ENCODE measurements around the gene GRIN3B. TPM values are rescaled to one million over a fixed set of nuclear protein-coding genes. Genes with fewer than 3 reads are reported as not detected.

Gene GRIN3B
- total and polyA plus RNA-seq, 7 experiments from 2014 or later = 0.10 to 0.56 (median 0.19) TPM; not detected in 4

GRCh38 chr19:974564-975257 is 25.5 kb upstream of the GRIN3B start:
- intact Hi-C loops (cut with micrococcal nuclease) = no loop called here
- H3K27me3 ChIP-seq (ENCODE audit: control insufficient read depth in 2 of 2, insufficient read depth in 2 of 2, low read length in 2 of 2) = no peaks in the 10 kb centered on the region
- H3K36me3 ChIP-seq (ENCODE audit: control insufficient read depth in 2 of 3, insufficient read depth in 3 of 3, low read length in 3 of 3) = peaks cover 0 to 9% (median 0%) of the 10 kb centered on the region in 3 experiments
- Mint-ChIP-seq H3K27me3 (no peaks in the 10 kb centered on the region), H3K36me3 (peaks cover 4 to 19% (median 13%) of the 10 kb centered on the region in 5 donors), H3K4me3 (no peak overlapping the region), H3K4me1 (no peaks in the 10 kb centered on the region), H3K9me3 (peaks cover 0 to 6% (median 5%) of the 10 kb centered on the region in 11 donors), H3K27ac (no peak overlapping the region)
- H3K4me3 ChIP-seq (ENCODE audit: low read length) = no peak overlapping the region
- H3K9me3 ChIP-seq (ENCODE audit: control insufficient read depth in 2 of 3, low read length in 3 of 3) = peaks cover 0 to 13% (median 6%) of the 10 kb centered on the region in 3 experiments
- no peaks in the 10 kb centered on the region for H3K4me1 ChIP-seq (ENCODE audit: control insufficient read depth in 2 of 2, insufficient read depth in 2 of 2, low read length in 2 of 2)
- CTCF ChIA-PET = no interaction called here
- no peak for ATAC-seq
- POLR2A ChIA-PET = no interaction called here
- DNase-seq = no peak
- H3K27ac ChIP-seq (ENCODE audit: low read depth, low read length) = no peak overlapping the region

- no peak overlapping the region for H3K27ac Mint-ChIP-seq
- DNase-seq (no peak), ATAC-seq (no peak)
- POLR2A ChIA-PET = interaction anchor here (1.2 kb wide), 1 partner anchor 52 kb away, joined by 4 read pairs; no protein-coding TSS in a partner anchor
- no peak overlapping the region for H3K4me3 Mint-ChIP-seq
- Histone ChIP-seq H3K36me3 (ENCODE audit: control insufficient read depth in 2 of 3, insufficient read depth in 3 of 3, low read length in 3 of 3) (no peaks in the 10 kb centered on the region), H3K4me1 (ENCODE audit: control insufficient read depth in 2 of 2, insufficient read depth in 2 of 2, low read length in 2 of 2) (no peaks in the 10 kb centered on the region), H3K4me3 (ENCODE audit: low read length) (no peak overlapping the region), H3K27me3 (ENCODE audit: control insufficient read depth in 2 of 2, insufficient read depth in 2 of 2, low read length in 2 of 2) (no peaks in the 10 kb centered on the region), H3K27ac (ENCODE audit: low read depth, low read length) (no peak overlapping the region), H3K9me3 (ENCODE audit: control insufficient read depth in 2 of 3, low read length in 3 of 3) (peaks cover 0 to 2% (median 0%) of the 10 kb centered on the region in 3 experiments)
- no peaks in the 10 kb centered on the region for H3K4me1 Mint-ChIP-seq
- CTCF ChIA-PET = no interaction called here
- peaks cover 0 to 8% (median 5%) of the 10 kb centered on the region in 5 donors for H3K36me3 Mint-ChIP-seq
- H3K9me3 Mint-ChIP-seq = no peaks in the 10 kb centered on the region
- H3K27me3 Mint-ChIP-seq = no peaks in the 10 kb centered on the region
- intact Hi-C loops (cut with micrococcal nuclease) = no loop called here
Measured at GRCh38 chr19:976476-976875, 23.7 kb upstream of the GRIN3B start.

- no peak overlapping the region for H3K27ac Mint-ChIP-seq
- H3K4me3 Mint-ChIP-seq = no peak overlapping the region
- Histone ChIP-seq H3K9me3 (ENCODE audit: control insufficient read depth in 2 of 3, low read length in 3 of 3) (no peaks in the 10 kb centered on the region), H3K27ac (ENCODE audit: low read depth, low read length) (no peak overlapping the region), H3K4me3 (ENCODE audit: low read length) (no peak overlapping the region), H3K36me3 (ENCODE audit: control insufficient read depth in 2 of 3, insufficient read depth in 3 of 3, low read length in 3 of 3) (no peaks in the 10 kb centered on the region), H3K4me1 (ENCODE audit: control insufficient read depth in 2 of 2, insufficient read depth in 2 of 2, low read length in 2 of 2) (no peaks in the 10 kb centered on the region), H3K27me3 (ENCODE audit: control insufficient read depth in 2 of 2, insufficient read depth in 2 of 2, low read length in 2 of 2) (no peaks in the 10 kb centered on the region)
- H3K9me3 Mint-ChIP-seq = no peaks in the 10 kb centered on the region
- DNase-seq = no peak
- POLR2A ChIA-PET = interaction anchor here (1.2 kb wide), 1 partner anchor 53 kb away, joined by 4 read pairs; no protein-coding TSS in a partner anchor
- ATAC-seq = no peak
- H3K4me1 Mint-ChIP-seq = no peaks in the 10 kb centered on the region
- intact Hi-C loops (cut with micrococcal nuclease) = no loop called here
- no peaks in the 10 kb centered on the region for H3K27me3 Mint-ChIP-seq
- CTCF ChIA-PET = no interaction called here
- peaks cover 0 to 5% (median 5%) of the 10 kb centered on the region in 5 donors for H3K36me3 Mint-ChIP-seq
Measured at GRCh38 chr19:977058-977464, 23.2 kb upstream of the GRIN3B start.

DNA sequence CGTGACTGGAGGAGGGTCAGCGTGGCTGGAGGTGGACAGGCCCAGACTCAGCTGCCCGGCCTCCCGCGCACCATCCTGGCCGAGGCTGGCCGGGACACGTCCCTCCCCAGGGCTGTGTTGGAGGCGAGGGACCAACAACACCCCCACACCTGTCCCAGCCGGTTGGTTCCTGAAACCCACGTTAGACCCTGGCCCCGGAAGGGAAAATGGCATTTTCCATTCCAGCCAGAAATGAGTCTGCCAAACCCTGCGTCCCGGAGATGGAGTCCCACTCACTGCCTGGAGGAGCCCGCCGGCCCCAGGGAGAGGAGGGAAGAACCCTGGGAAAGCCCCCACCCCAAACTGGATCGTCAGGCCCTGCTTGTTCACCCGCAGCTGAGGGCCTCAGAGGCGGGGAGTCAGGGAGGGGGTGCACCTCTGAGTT is 20.9 kb upstream of the GRIN3B start:
- Mint-ChIP-seq H3K9me3 (no peaks in the 10 kb centered on the region), H3K4me1 (peaks cover 0 to 8% (median 3%) of the 10 kb centered on the region in 7 donors), H3K27ac (no peak overlapping the region), H3K27me3 (no peaks in the 10 kb centered on the region), H3K36me3 (no peaks in the 10 kb centered on the region), H3K4me3 (no peak overlapping the region)
- POLR2A ChIA-PET = no interaction called here
- Histone ChIP-seq H3K36me3 (ENCODE audit: control insufficient read depth in 2 of 3, insufficient read depth in 3 of 3, low read length in 3 of 3) (peaks cover 0 to 2% (median 0%) of the 10 kb centered on the region in 3 experiments), H3K27me3 (ENCODE audit: control insufficient read depth in 2 of 2, insufficient read depth in 2 of 2, low read length in 2 of 2) (no peaks in the 10 kb centered on the region), H3K9me3 (ENCODE audit: control insufficient read depth in 2 of 3, low read length in 3 of 3) (no peaks in the 10 kb centered on the region), H3K4me3 (ENCODE audit: low read length) (no peak overlapping the region), H3K4me1 (ENCODE audit: control insufficient read depth in 2 of 2, insufficient read depth in 2 of 2, low read length in 2 of 2) (peaks cover 4 to 13% of the 10 kb centered on the region in 2 donors), H3K27ac (ENCODE audit: low read depth, low read length) (no peak overlapping the region)
- CTCF ChIA-PET = interaction anchor here (6.8 kb wide), 1 partner anchor 57 kb away, joined by 106 read pairs; no protein-coding TSS in a partner anchor
- intact Hi-C loops (cut with micrococcal nuclease) = no loop called here
- DNase-seq = no peak
- ATAC-seq = no peak

- Mint-ChIP-seq H3K4me3 (peak overlapping the region in 1 of 10 donors; percentile 14), H3K9me3 (no peaks in the 10 kb centered on the region), H3K27me3 (no peaks in the 10 kb centered on the region), H3K4me1 (peaks cover 5 to 17% (median 9%) of the 10 kb centered on the region in 7 donors), H3K27ac (peak overlapping the region in 1 of 9 donors; percentile 84), H3K36me3 (no peaks in the 10 kb centered on the region)
- ChIA-PET CTCF (interaction anchor here (0.6 to 6.8 kb wide), 2 partner anchors 22 to 58 kb away, joined by 3 to 106 read pairs; no protein-coding TSS in a partner anchor), POLR2A (interaction anchor here (1.9 kb wide), 1 partner anchor 57 kb away, joined by 13 read pairs; no protein-coding TSS in a partner anchor)
- Histone ChIP-seq H3K4me1 (ENCODE audit: control insufficient read depth in 2 of 2, insufficient read depth in 2 of 2, low read length in 2 of 2) (peaks cover 4 to 17% of the 10 kb centered on the region in 2 donors), H3K27me3 (ENCODE audit: control insufficient read depth in 2 of 2, insufficient read depth in 2 of 2, low read length in 2 of 2) (no peaks in the 10 kb centered on the region), H3K4me3 (ENCODE audit: low read length) (no peak overlapping the region), H3K27ac (ENCODE audit: low read depth, low read length) (no peak overlapping the region), H3K9me3 (ENCODE audit: control insufficient read depth in 2 of 3, low read length in 3 of 3) (no peaks in the 10 kb centered on the region), H3K36me3 (ENCODE audit: control insufficient read depth in 2 of 3, insufficient read depth in 3 of 3, low read length in 3 of 3) (peaks cover 0 to 6% (median 0%) of the 10 kb centered on the region in 3 experiments)
- ATAC-seq (no peak), DNase-seq (no peak)
- intact Hi-C loops (cut with micrococcal nuclease) = loop anchor here (5.0 to 10.0 kb wide), 2 partner anchors 206 to 298 kb away; no protein-coding TSS in a partner anchor
Measured at GRCh38 chr19:980133-980998, 19.9 kb upstream of the GRIN3B start.

DNA sequence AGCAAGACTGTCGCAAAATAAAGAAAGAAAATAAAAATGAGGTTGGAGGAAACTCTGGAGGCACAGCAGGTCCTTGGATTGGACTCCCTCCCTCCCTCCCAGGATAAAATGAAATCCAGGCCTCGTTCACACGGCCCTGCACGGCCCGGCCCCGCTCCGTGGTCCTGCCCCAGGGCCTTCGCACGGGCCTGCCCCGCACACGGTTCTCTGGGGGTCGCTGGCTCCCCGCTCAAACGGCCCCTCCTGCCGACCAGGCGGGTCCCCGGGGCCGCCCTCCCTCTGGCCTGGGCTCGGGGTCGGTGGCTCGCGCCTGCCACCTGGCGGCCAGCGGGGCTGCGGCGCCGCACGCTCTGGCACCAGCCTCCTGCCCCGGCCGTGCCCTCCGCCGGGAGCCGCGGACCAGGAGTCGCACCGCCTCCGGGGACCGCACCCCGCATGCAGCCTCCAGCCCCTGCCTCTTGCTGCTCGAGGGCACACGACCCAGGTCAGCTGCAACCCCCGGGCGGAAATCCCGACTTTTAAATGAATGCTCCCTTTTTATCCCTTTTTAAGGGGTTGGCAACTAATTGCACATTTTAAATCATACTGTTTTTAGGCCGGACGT is 17.6 kb upstream of the GRIN3B start:
- Mint-ChIP-seq H3K9me3 (no peaks in the 10 kb centered on the region), H3K27me3 (no peaks in the 10 kb centered on the region), H3K27ac (peak overlapping the region in 6 of 9 donors; percentile 23 to 76 (median 43)), H3K36me3 (peaks cover 0 to 4% (median 0%) of the 10 kb centered on the region in 5 donors), H3K4me3 (peak overlapping the region in 9 of 10 donors; percentile 20 to 98 (median 55)), H3K4me1 (peaks cover 6 to 21% (median 16%) of the 10 kb centered on the region in 7 donors)
- Histone ChIP-seq H3K4me3 (ENCODE audit: low read length) (no peak overlapping the region), H3K27me3 (ENCODE audit: control insufficient read depth in 2 of 2, insufficient read depth in 2 of 2, low read length in 2 of 2) (no peaks in the 10 kb centered on the region), H3K9me3 (ENCODE audit: control insufficient read depth in 2 of 3, low read length in 3 of 3) (no peaks in the 10 kb centered on the region), H3K27ac (ENCODE audit: low read depth, low read length) (peak overlapping the region; percentile 57), H3K4me1 (ENCODE audit: control insufficient read depth in 2 of 2, insufficient read depth in 2 of 2, low read length in 2 of 2) (peaks cover 4 to 17% of the 10 kb centered on the region in 2 donors), H3K36me3 (ENCODE audit: control insufficient read depth in 2 of 3, insufficient read depth in 3 of 3, low read length in 3 of 3) (peaks cover 0 to 24% (median 0%) of the 10 kb centered on the region in 3 experiments)
- ChIA-PET POLR2A (interaction anchor here (0.6 to 2.8 kb wide), 3 partner anchors 13 to 420 kb away, joined by 3 to 28 read pairs (median 4); no protein-coding TSS in a partner anchor), CTCF (interaction anchor here (0.7 to 6.8 kb wide), 9 partner anchors 12 to 213 kb away, joined by 3 to 106 read pairs (median 4); partner anchors contain the start of gene RNU6-2)
- DNase-seq (peak; percentile 47 to 91 (median 70)), ATAC-seq (peak; percentile 84)
- intact Hi-C loops (cut with micrococcal nuclease) = loop anchor here (1.0 to 10.0 kb wide), 6 partner anchors 61 to 300 kb away; no protein-coding TSS in a partner anchor
